Endothelial cell of umbilical vein (primary cell): Measurements from ENCODE around the gene GPATCH2L. TPM values are rescaled to one million over a fixed set of nuclear protein-coding genes. Genes with fewer than 3 reads are reported as not detected.

Experiments used
- BruUV-seq: library from RNA; stranded (reverse); fragments of 400-500 nt; replicated peaks from 2 replicates; lab custom pipeline; 2021; lab: Mats Ljungman, UMichigan
- CTCF ChIA-PET: fragments of 300-600, 350-600 bp; sonication (Branson Sonifier 250); formaldehyde crosslinking; loops from one replicate; lab custom pipeline; 2021; ENCODE audit warnings: antibody characterized with exemption, inconsistent platforms; lab: Charles Lee
- POLR2A ChIA-PET: fragments of 300-600, 350-600 bp; sonication (Branson Sonifier 250); formaldehyde crosslinking; loops from one replicate; lab custom pipeline; 2021; ENCODE audit warnings: antibody characterized with exemption, inconsistent platforms; lab: Charles Lee
- DNase-seq: peaks from one replicate; pipeline ENCODE4 v3.0.0-alpha.2; 2011; ENCODE audit warnings: low read depth, low spot score
- FAIRE-seq: peaks from 2 replicates; lab custom pipeline; 2011; peaks lifted over from hg19 to GRCh38; lab: Jason Lieb, UNC
- H2AFZ ChIP-seq: 2 replicates; pipeline ENCODE4 v1.6.0; 2012; ENCODE audit warnings: low read depth, low read length, control low read depth, inconsistent platforms
- H3K27ac ChIP-seq: 2 replicates; pipeline ENCODE4 v1.5.1; 2011; ENCODE audit warnings: low read depth, mild to moderate bottlenecking, control low read depth, low read length, moderate library complexity; ENCODE audit not compliant: insufficient read depth
- H3K27me3 ChIP-seq, 2 experiments: 2 replicates each; pipeline versions ENCODE4 v1.6.0 to v1.6.1; 2011; ENCODE audit warnings: low read length in 2 of 2, mixed read lengths in 1 of 2; ENCODE audit not compliant: control insufficient read depth in 2 of 2, insufficient read depth in 2 of 2
- H3K36me3 ChIP-seq, 2 experiments: 2 replicates in 1 of 2; 3 replicates in 1 of 2; pipeline ENCODE4 v1.5.1; 2011; ENCODE audit warnings: low read length in 2 of 2, mild to moderate bottlenecking in 1 of 2, moderate library complexity in 1 of 2; ENCODE audit not compliant: control insufficient read depth in 2 of 2, insufficient read depth in 2 of 2; ENCODE audit errors: extremely low read depth in 1 of 2
- H3K4me1 ChIP-seq: 3 replicates; pipeline ENCODE4 v1.5.1; 2011; ENCODE audit warnings: mild to moderate bottlenecking, low read length; ENCODE audit not compliant: control insufficient read depth, insufficient read depth; ENCODE audit errors: extremely low read depth
- H3K4me2 ChIP-seq: 2 replicates; pipeline ENCODE4 v1.6.1; 2011; ENCODE audit warnings: low read length, control low read depth, mixed read lengths; ENCODE audit not compliant: insufficient read depth
- H3K4me3 ChIP-seq, 3 experiments: fragments of 200-600 bp in 1 of 3; sonication (generic), shearing (Covaris generic) in 1 of 3; replicated peaks in 1 of 3; 2 replicates each; pipeline ENCODE4 v1.5.1; 2011 to 2016; ENCODE audit warnings: control low read depth in 3 of 3, low read length in 3 of 3, mild to moderate bottlenecking in 2 of 3, inconsistent platforms in 1 of 3, low read depth in 1 of 3, moderate library complexity in 1 of 3; ENCODE audit not compliant: insufficient read depth in 1 of 3
- H3K79me2 ChIP-seq: 2 replicates; pipeline ENCODE4 v1.6.0; 2012; ENCODE audit warnings: low read length, inconsistent platforms; ENCODE audit not compliant: control insufficient read depth, insufficient read depth
- H3K9ac ChIP-seq: replicated peaks from 2 replicates; pipeline ENCODE3; 2011; ENCODE audit warnings: low read length, control low read depth; ENCODE audit not compliant: insufficient read depth; ENCODE audit errors: extremely low read depth
- H3K9me1 ChIP-seq: replicated peaks from 3 replicates; pipeline ENCODE4 v1.6.0; 2011; ENCODE audit warnings: mild to moderate bottlenecking, low read length; ENCODE audit not compliant: control insufficient read depth, insufficient read depth; ENCODE audit errors: extremely low read depth
- H3K9me3 ChIP-seq: replicated peaks from 2 replicates; pipeline ENCODE4 v1.5.1; 2012; ENCODE audit warnings: low read length, inconsistent platforms; ENCODE audit not compliant: control insufficient read depth, insufficient read depth
- H4K20me1 ChIP-seq: replicated peaks from 2 replicates; pipeline ENCODE3; 2011; ENCODE audit warnings: mild to moderate bottlenecking, low read length; ENCODE audit not compliant: control insufficient read depth, insufficient read depth; ENCODE audit errors: extremely low read depth
- CTCF ChIP-seq, 2 donors: IDR thresholded peaks; 1 replicate in 1 of 2; 2 replicates in 1 of 2; pipeline ENCODE4 v1.5.1; 2011; ENCODE audit warnings: low read length in 2 of 2, mild to moderate bottlenecking in 2 of 2, moderate library complexity in 2 of 2, control low read depth in 1 of 2, inconsistent platforms in 1 of 2, low read depth in 1 of 2; ENCODE audit not compliant: insufficient read depth in 1 of 2; ENCODE audit errors: extremely low read depth in 1 of 2
- EZH2 ChIP-seq: IDR thresholded peaks from 2 replicates; pipeline ENCODE4 v1.6.1; 2012; ENCODE audit warnings: borderline replicate concordance, low read depth, mild to moderate bottlenecking, moderate library complexity, low read length, inconsistent platforms; ENCODE audit not compliant: severe bottlenecking
- FOS ChIP-seq: IDR thresholded peaks from 2 replicates; pipeline ENCODE4 v1.6.1; 2011; ENCODE audit warnings: mild to moderate bottlenecking, low read length, moderate library complexity, borderline replicate concordance; ENCODE audit not compliant: insufficient read depth
- GATA2 ChIP-seq: IDR thresholded peaks from 2 replicates; pipeline ENCODE4 v1.7.0; 2011; ENCODE audit warnings: low read depth, mild to moderate bottlenecking, moderate library complexity, mixed read lengths, low read length; ENCODE audit not compliant: insufficient read length, insufficient read depth
- JUN ChIP-seq: IDR thresholded peaks from 2 replicates; pipeline ENCODE4 v1.6.1; 2011; ENCODE audit warnings: borderline replicate concordance, low read depth; ENCODE audit not compliant: insufficient read length, insufficient read depth
- MAX ChIP-seq: IDR thresholded peaks from 2 replicates; pipeline ENCODE4 v1.6.1; 2011; ENCODE audit not compliant: insufficient read depth, insufficient read length
- MYC ChIP-seq: IDR thresholded peaks from one replicate; pipeline ENCODE4 v1.6.1; 2011; ENCODE audit warnings: mild to moderate bottlenecking, low read depth, low read length
- POLR2A ChIP-seq: IDR thresholded peaks from 2 replicates; pipeline ENCODE4 v1.6.1; 2012; ENCODE audit warnings: low read depth, mild to moderate bottlenecking, control low read depth, low read length
- POLR2AphosphoS5 ChIP-seq: IDR thresholded peaks from 2 replicates; pipeline ENCODE4 v1.6.1; 2012; ENCODE audit warnings: low read depth, mild to moderate bottlenecking, control low read depth, low read length, moderate library complexity; ENCODE audit not compliant: insufficient read depth
- dilution Hi-C: fragments of 300-500 bp; cut with MboI; formaldehyde crosslinking; loops from one replicate; pipeline ENCODE4 v1.15.0; 2019; ENCODE audit warnings: low sequenced_read_pairs; ENCODE audit not compliant: extremely low pct_ligation_motif_present
- intact Hi-C: fragments of 100-400 bp; cut with micrococcal nuclease; formaldehyde crosslinking; loops from one replicate; pipeline ENCODE4 v1.10.0; 2022
- polyA plus RNA-seq, 4 experiments: library from polyadenylated mRNA; depleted of rRNA in 3 of 4; stranded (reverse) in 3 of 4; unstranded in 1 of 4; fragments of >200 nt; gene quantifications; 2 replicates each; pipeline versions ENCODE4 v1.2.1 to v1.2.3, GENCODE V29; 2011 to 2012; ENCODE audit warnings: missing spikeins in 1 of 4
- total RNA-seq: library from RNA; stranded (reverse); gene quantifications from 2 replicates; pipeline ENCODE4 v1.2.3, GENCODE V29; 2021

The GPATCH2L gene
- total and polyA plus RNA-seq, 2 donors (not counting 3 experiments of a cell fraction or from before 2014, with no cell fraction given): 23.3 to 40.0 TPM

- no peaks in the 10 kb centered on the region for H3K36me3 ChIP-seq
- intact Hi-C loops: no loop called here
- no peak for DNase-seq
These were observed 42.4 kb upstream of the GPATCH2L start for GRCh38 chr14:76109087-76109880.

More at GRCh38 chr14:76109087-76109880, 42.4 kb upstream of the GPATCH2L start:
- ChIA-PET POLR2A (no interaction called here), CTCF (no interaction called here)
- Histone ChIP-seq H3K4me2 (no peak overlapping the region), H3K9me1 (no peaks in the 10 kb centered on the region), H3K4me3 (no peak overlapping the region), H3K9me3 (no peaks in the 10 kb centered on the region), H3K9ac (no peak overlapping the region), H3K79me2 (no peaks in the 10 kb centered on the region), H3K27ac (no peak overlapping the region), H4K20me1 (no peaks in the 10 kb centered on the region), H3K4me1 (no peaks in the 10 kb centered on the region), H3K27me3 (peaks cover 3 to 6% of the 10 kb centered on the region in 2 experiments), H2AFZ (no peak overlapping the region)
- no peak for FAIRE-seq
- dilution Hi-C loops: no loop called here
- BruUV-seq: no TSS peak
- TF ChIP-seq EZH2: no peak
- TF ChIP-seq GATA2: no peak
- TF ChIP-seq POLR2AphosphoS5: no peak
- TF ChIP-seq CTCF (IDR thresholded peaks at IDR 0.05; ENCODE audit: extremely low read depth in 1 of 2, insufficient read depth in 1 of 2, low read depth in 1 of 2, low read length in 2 of 2): no peak
- TF ChIP-seq POLR2A: no peak
- TF ChIP-seq MYC: no peak
- TF ChIP-seq FOS: no peak
- TF ChIP-seq MAX: no peak
- TF ChIP-seq JUN: no peak
